Bone marrow (tissue), 2 donors: ENCODE data around the gene HIP1.
A peak's percentile ranks its signal among the peaks of the same experiment; 100 is the strongest.
"Not testable (repeated sequence)": the region's sequence is repeated elsewhere in the genome, so short reads cannot be mapped to it uniquely, and the experiment has no call there.

Source experiments
- DNase-seq, 2 donors: peaks; one replicate each; lab custom pipeline; 2025; lab: John Stamatoyannopoulos, UW

The HIP1 gene

DNA sequence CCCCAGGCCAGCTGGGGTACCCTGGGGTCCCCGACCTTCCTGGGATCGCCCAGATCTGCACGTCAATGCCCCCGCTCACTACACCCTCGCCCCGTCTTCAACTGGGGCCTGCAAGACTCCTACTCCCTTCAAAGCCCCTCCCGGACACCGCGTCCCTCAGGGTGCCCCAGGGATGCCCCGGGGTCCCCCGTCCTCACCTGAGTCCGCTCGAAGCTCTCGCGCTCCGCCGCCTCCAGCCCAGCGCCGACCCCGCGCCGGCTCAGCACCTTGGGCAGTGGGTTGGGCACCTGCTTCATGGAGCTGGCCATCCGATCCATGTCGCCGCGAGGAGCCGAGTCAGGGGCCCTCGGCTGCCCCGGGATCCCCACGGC lies at the start of gene HIP1:
Gene HIP1 (minus strand): TSS at position 338 of the 371 bp plus-strand sequence. CDS start 21 bp downstream, at position 317.
- DNase-seq, result no peak

- DNase-seq, result not testable (repeated sequence)
These were observed 49.6 kb upstream of the HIP1 start for GRCh38 chr7:75788154-75788847.

- not testable (repeated sequence) for DNase-seq
These were observed 44.3 kb upstream of the HIP1 start for GRCh38 chr7:75783058-75783457.

DNA sequence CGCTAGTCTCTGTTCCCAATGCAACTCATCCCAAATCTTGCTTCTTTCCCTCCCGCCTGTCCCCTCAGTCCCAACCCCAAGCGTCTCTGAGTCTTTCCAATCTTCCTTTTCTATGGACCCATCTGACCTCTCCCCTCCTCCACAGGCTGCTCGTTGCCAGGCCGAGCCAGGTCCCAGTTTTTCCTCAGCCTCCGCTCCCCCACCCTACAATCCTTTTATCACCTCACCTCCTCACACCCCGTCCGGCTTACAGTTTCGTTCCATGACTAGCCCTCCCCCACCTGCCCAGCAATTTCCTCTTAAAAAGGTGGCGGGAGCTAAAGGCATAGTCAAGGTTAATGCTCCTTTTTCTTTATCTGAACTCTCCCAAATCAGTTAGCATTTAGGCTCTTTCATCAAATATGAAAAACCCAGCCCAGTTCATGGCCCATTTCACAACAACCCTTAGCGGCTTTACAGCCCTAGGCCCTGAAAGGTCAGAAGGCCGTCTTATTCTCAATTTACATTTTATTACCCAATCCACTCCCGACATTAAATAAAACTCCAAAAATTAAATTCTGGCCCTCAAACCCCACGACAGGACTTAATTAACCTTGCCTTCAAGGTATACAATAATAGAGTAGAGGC lies 42.0 kb upstream of the HIP1 start:
- not testable (repeated sequence) for DNase-seq

DNA sequence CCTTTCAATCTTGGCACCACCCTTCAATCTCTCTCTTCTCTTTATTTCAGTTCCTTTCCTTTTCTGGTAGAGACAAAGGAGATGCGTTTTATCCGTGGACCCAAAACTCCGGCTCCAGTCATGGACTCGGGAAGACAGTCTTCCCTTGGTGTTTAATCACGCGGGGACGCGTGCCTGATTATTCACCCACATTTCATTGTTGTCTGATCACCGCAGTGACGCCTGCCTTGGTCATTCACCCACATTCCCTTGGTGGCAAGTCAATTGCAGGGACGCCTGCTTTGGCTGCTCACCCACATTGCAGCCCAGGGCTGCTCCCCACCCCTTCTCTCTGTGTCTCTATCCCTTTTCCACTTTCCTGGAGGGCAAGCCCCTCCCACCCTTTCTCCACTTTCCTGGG lies 40.8 kb upstream of the HIP1 start:
- not testable (repeated sequence) for DNase-seq

GRCh38 chr7:75779035-75779434 lies 40.3 kb upstream of the HIP1 start:
- DNase-seq, result not testable (repeated sequence)

DNA sequence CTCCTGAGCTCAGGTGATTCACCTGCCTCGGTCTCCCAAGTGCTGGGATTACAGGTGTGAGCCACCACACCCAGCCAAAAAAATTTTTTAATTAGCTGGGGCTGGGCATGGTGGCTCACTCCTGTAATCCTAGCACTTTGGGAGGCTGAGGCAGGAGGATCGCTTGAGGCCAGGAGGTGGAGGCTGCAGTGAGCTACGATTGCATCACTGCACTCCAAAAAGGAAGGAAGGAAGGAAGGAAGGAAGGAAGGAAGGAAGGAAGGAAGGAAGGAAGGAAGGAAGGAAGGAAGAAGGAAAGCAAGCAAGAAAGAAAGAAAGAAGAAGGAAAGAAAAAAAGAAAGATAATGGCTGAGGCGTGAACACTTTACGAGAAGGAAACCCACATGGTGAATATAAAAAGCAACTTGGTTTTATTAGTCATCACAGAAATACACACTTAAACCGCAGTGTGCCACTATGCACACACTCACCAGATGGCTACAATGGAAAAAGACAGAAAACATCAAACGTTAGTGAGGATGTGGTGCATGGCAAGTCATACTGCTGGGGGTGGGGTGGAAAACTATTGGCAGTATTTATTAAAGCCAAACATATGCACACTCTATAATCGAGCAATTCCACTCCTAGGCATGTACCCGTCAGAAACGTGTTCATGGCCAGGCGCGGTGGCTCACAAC lies 37.7 kb upstream of the HIP1 start:
- peak in 1 of 2 donors; percentile 62 for DNase-seq

DNA sequence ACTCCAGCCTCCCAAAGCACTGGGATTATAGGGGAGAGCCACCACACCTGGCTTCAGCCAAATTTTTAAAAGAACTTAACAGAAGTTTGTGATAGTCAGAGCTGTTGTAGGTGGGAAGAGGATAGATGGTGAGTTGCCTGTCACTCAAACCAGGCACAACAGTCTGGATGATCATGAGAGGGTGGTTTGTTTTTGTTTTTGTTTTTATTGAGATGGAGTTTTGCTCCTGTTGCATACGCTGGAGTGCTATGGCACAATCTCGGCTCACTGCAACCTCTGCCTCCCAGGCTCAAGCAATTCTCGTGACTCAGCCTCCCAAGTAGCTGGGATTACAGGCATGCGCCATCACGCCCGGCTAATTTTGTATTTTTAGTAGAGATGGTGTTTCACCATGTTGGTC lies 35.2 kb upstream of the HIP1 start:
- not testable (repeated sequence) for DNase-seq

- no peak for DNase-seq
These were observed 33.6 kb upstream of the HIP1 start, which contains the start of gene CCL26 for GRCh38 chr7:75772081-75773077. Gene CCL26, minus strand, starts transcription at chr7:75772211. Its CDS starts 35 bp downstream, at chr7:75772176.

- no peak for DNase-seq
These were observed 32.5 kb upstream of the HIP1 start for GRCh38 chr7:75771224-75771623.

DNA sequence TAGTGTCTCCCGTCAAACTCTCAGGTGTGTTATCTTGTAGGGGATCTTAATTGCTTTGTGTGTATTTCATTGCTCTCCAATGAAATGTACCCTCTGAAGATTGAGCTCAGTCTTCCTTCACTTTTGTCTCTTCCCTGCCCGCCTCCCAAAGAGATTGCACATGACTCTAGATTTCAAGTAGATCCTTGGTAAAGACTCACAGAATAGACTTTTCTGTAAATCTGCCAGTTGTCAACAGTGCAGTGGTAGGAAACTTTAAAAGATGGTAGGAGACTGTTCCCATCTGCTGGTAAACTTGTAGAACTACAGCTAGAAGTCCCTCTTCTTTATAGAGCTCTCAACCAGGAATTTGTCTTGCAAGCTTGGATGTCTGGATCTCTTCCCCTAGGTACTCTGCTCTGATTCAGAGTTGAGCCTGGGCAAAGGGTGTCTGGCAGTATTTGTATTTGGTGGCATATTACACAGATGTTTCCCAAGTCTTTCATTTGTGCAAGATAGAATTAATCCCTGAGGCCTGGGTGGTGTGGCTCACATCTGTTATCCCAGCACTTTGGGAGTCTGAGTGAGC lies 23.7 kb upstream of the HIP1 start:
- DNase-seq, result peak in 1 of 2 donors; percentile 67

- not testable (repeated sequence) for DNase-seq
These were observed 23.1 kb upstream of the HIP1 start for GRCh38 chr7:75761801-75762200.

DNA sequence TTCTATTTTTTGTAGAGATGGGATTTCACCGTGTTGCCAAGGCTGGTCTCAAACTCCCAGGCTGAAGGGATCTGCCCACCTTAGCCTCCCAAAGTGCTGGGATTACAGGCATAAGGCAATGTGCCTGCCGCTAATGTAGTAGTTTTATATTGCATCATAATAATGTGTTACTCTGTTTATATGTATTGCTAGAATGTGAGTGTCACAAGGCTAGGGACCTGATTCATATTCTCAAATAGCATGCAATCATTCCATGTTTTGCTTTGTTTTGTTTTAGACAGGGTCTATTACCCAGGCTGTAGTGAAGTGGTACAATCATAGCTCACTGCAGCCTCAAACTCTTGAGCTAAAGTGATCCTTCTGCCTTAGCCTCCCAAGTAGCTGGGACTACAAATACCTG lies 19.8 kb upstream of the HIP1 start:
- DNase-seq, result no peak

DNA sequence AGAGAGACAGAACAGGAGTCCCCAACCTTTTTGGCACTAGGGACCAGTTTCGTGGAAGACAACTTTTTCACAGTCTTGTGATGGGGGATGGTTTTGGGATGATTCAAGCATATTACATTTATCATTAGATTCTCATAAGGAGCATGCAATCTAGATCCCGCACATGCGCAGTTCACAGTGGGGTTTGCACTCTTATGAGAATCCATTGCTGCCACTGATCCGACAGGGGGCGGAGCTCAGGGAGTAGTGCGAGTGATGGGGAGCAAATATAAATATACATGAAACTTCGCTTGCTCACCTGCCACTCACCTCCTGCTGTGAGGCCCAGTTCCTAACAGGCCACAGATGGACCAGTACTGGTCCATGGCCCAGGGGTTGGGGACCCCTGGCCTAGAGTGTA lies 19.1 kb upstream of the HIP1 start:
- no peak for DNase-seq

- peak in 1 of 2 donors; percentile 5 for DNase-seq
These were observed 18.4 kb upstream of the HIP1 start for GRCh38 chr7:75756991-75757676.

DNA sequence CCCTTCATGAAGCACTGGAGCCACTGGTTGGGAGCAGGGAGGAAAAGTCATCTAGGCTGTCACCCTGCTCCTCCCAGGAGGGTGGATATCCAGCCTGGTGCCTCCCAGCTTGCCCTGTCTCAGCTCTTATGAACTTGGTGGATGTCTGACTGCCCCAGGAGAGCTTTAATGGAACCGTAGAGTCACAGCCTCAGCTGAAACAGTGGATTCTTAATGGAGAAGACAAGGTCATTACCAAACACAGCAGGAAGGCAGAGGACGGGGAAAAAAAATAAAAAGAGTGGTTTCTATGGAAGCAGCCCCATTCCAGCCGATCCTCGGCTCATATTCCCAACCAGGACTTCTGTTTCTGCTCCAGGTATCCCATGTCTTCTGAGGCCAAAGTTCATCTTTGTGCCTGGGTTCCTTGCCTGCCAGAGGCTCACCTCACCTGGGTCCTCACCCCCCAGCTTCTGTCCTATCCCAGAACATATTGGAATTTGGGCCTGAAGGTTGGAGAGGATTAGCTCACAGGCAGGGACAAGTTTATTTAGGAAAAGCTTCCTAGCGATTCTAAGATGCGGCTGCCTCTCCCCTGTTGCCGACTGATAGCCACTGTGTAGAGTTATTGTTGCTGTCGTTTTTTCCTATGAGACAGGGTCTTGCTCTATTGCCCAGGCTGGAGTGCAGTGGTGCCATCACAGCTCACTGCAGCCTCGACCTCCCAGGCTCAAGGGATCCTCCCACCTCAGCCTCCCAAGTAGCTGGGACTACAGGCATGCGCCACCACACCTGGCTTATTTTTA lies 17.7 kb upstream of the HIP1 start:
- no peak for DNase-seq

DNA sequence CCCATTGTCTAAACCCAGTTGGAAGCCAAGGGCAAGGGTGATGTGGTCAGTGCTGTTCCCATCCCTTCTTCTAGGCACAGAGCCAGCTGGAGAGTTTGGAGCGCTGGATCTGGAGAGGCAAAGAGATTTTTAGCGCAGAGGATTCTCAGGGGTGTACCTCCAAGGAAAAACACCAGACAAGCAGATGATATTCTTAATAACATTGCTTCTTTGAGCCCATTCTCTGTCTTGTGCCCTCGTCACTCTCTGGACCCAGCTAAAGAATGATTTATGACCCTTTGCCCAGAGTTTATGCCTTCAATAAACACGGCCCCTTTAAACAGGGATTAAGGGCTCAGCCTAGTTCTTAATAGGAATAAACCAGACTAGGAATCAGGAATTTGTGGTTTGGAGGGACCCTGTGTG lies 4.7 kb upstream of the HIP1 start:
- no peak for DNase-seq

DNA sequence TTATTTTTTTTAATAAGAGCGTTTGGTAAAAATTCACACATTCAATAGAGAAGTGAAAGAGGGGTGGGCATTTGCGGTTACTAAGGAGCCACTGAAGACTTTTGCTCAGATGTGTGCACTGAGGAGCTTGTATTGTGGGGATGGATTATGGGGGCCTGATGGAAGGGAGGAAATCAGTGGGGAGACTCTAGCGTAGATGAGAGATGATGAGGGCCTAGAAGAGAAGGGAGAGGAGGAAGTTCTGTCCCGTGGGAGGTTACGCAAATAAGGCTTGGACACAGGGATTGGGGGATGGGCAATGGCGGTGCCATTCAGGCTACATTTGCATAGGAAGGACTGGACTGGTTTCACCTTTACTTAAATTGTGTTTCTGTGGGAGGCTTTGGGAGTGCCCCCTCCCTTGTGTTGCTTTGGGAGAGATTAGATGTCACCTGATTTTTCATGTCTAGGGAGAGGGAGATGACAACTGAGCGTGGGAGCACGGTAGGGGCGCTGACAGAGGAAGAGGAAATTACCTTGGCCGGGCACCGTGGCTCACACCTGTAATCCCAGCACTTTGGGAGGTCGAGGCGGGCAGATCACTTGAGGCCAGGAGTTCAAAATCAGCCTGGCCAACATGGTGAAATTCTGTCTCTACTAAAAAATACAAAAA lies 2.2 kb upstream of the HIP1 start:
- peak in 1 of 2 donors; percentile 37 for DNase-seq
